Thoracic aorta (tissue), 2 donors: ENCODE data around the gene TM4SF20. TPM values are rescaled to one million over a fixed set of nuclear protein-coding genes. Genes with fewer than 3 reads are reported as not detected.
"Not testable (repeated sequence)": the region's sequence is repeated elsewhere in the genome, so short reads cannot be mapped to it uniquely, and the experiment has no call there.

ENCODE experiments used
- ATAC-seq: fragments of 150-250 bp; one replicate; pipeline ENCODE4 v1.8.0; 2017; ENCODE audit warnings: low read depth; ENCODE audit not compliant: insufficient number of reproducible peaks, low FRiP score
- DNase-seq: peaks from one replicate; pipeline ENCODE4 v3.0.0-alpha.2; 2020; ENCODE audit warnings: low spot score
- H3K27ac ChIP-seq, 2 donors: fragments of 200-600 bp; sonication (generic); 1 replicate in 1 of 2; 2 replicates in 1 of 2; pipeline ENCODE4 v1.5.1; 2016; ENCODE audit warnings: mild to moderate bottlenecking in 2 of 2, moderate library complexity in 2 of 2
- H3K27me3 ChIP-seq: fragments of 200-600 bp; sonication (generic); replicated peaks from 2 replicates; pipeline ENCODE4 v1.6.0; 2016; ENCODE audit warnings: mild to moderate bottlenecking; ENCODE audit not compliant: insufficient read depth
- H3K36me3 ChIP-seq: fragments of 200-600 bp; sonication (generic); one replicate; pipeline ENCODE4 v1.5.1; 2016
- H3K4me1 ChIP-seq, 2 donors: fragments of 200-600 bp; sonication (generic); 1 replicate in 1 of 2; 2 replicates in 1 of 2; pipeline versions ENCODE4 v1.5.1 to v1.6.0; 2016; ENCODE audit warnings: low read depth in 2 of 2, mild to moderate bottlenecking in 1 of 2; ENCODE audit not compliant: control insufficient read depth in 1 of 2
- H3K4me3 ChIP-seq: fragments of 200-600 bp; sonication (generic); 2 replicates; pipeline ENCODE4 v1.5.1; 2016; ENCODE audit warnings: mild to moderate bottlenecking
- H3K9me3 ChIP-seq: fragments of 200-600 bp; sonication (generic); 2 replicates; pipeline ENCODE4 v1.5.1; 2016
- CTCF ChIP-seq: fragments of 200-600 bp; sonication (generic); IDR thresholded peaks from one replicate; pipeline ENCODE4 v1.5.1; 2019; ENCODE audit warnings: antibody characterized with exemption
- total RNA-seq, 2 donors: library from RNA; depleted of rRNA; stranded (reverse); fragments of >200 nt; gene quantifications; one replicate each; pipeline versions ENCODE4 v1.1.0 to v1.2.3, GENCODE V29; 2016

The TM4SF20 gene
- total RNA-seq, 2 donors from 2014 or later: not detected

- H3K36me3 ChIP-seq: no peaks in the 10 kb centered on the region
- no peaks in the 10 kb centered on the region for H3K27me3 ChIP-seq
- ATAC-seq (no peak), DNase-seq (no peak)
- TF ChIP-seq CTCF: no peak
- H3K27ac ChIP-seq: no peak overlapping the region
- H3K4me3 ChIP-seq: no peak overlapping the region
- H3K4me1 ChIP-seq: no peaks in the 10 kb centered on the region
- no peaks in the 10 kb centered on the region for H3K9me3 ChIP-seq
Measured at GRCh38 chr2:227389231-227389630, 10.1 kb upstream of the TM4SF20 start.

- Histone ChIP-seq H3K9me3 (no peaks in the 10 kb centered on the region), H3K4me3 (no peak overlapping the region), H3K4me1 (no peaks in the 10 kb centered on the region), H3K27ac (no peak overlapping the region), H3K27me3 (no peaks in the 10 kb centered on the region), H3K36me3 (no peaks in the 10 kb centered on the region)
- DNase-seq (no peak), ATAC-seq (no peak)
- TF ChIP-seq CTCF: no peak
Measured at GRCh38 chr2:227388537-227389011, 9.5 kb upstream of the TM4SF20 start.

- not testable (repeated sequence) for H3K4me3 ChIP-seq, ATAC-seq, DNase-seq, H3K27ac ChIP-seq, H3K4me1 ChIP-seq, H3K27me3 ChIP-seq, H3K36me3 ChIP-seq, H3K9me3 ChIP-seq
Measured at GRCh38 chr2:227387583-227387982, 8.5 kb upstream of the TM4SF20 start, which contains the start of gene SCYGR1. Gene SCYGR1 (minus strand): TSS chr2:227387949. CDS start chr2:227387949, 0 bp downstream.

- no peak for TF ChIP-seq CTCF
- ATAC-seq: no peak
- Histone ChIP-seq H3K27me3 (no peaks in the 10 kb centered on the region), H3K9me3 (no peaks in the 10 kb centered on the region), H3K4me3 (no peak overlapping the region), H3K36me3 (no peaks in the 10 kb centered on the region), H3K4me1 (no peaks in the 10 kb centered on the region), H3K27ac (no peak overlapping the region)
- no peak for DNase-seq
Measured at GRCh38 chr2:227386630-227387029, 7.5 kb upstream of the TM4SF20 start.

GRCh38 chr2:227383686-227384085 is 4.6 kb upstream of the TM4SF20 start:
- no peak overlapping the region for H3K27ac ChIP-seq
- H3K4me1 ChIP-seq: no peaks in the 10 kb centered on the region
- no peak overlapping the region for H3K4me3 ChIP-seq
- no peak for TF ChIP-seq CTCF
- H3K9me3 ChIP-seq: no peaks in the 10 kb centered on the region
- no peak for ATAC-seq
- no peak for DNase-seq
- no peaks in the 10 kb centered on the region for H3K36me3 ChIP-seq
- H3K27me3 ChIP-seq: no peaks in the 10 kb centered on the region

- not testable (repeated sequence) for H3K9me3 ChIP-seq, H3K36me3 ChIP-seq, H3K4me1 ChIP-seq, H3K27ac ChIP-seq, DNase-seq, H3K27me3 ChIP-seq, ATAC-seq, H3K4me3 ChIP-seq
Measured at GRCh38 chr2:227382241-227382835, 3.2 kb upstream of the TM4SF20 start.
